HG03565 (cell line): ENCODE results near the gene TMEM161A.

Source experiments
- ATAC-seq: cut with Tn5 transposase; IDR thresholded peaks from one replicate; pipeline ENCODE4 v1.9.1; 2021; ENCODE audit warnings: mild to moderate bottlenecking, moderate library complexity; ENCODE audit not compliant: unreplicated experiment

TMEM161A gene

DNA sequence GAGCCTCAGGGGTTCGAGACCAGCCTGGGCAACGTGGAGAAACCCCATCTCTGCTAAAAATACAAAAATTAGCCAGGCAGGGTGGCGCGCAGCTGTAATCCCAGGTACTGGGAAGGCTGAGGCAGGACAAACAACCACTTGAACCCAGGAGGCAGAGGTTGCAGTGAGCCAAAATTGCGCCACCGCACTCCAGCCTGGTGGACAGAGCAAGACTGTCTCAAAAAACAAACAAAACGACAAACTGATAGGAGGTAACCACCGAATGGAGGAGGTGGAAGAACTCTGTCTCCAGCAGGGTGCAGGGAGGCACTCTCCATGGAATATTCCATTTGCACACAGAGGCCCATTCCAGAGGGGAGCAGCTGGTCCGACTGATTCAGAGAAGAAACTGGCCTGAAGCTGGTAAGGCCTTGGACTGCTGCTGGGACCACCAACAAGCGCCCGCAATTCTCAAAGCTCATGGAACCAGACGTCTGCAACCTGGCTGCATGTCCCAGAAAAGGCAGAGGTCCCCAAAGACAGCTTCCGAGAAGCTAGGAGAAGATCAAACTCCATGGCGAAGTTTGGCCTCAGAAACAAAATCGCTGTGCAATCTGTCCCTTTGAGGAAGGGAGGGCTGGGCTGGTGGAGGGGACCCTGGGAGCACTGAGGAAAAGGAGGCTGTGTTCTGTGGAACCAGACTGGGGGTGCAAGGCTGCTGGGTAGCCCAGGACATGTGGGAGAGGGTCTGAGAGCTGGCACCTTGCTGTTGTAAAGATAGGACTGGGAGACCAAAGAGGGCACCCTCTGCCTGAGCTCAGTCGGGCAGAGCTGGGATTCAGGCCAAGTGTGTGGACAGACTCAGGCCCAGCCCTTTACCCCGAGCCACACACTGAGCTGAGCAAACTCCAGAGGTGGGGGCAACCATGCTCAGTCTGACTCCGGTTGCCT lies 39.3 kb downstream of the TMEM161A start:
- ATAC-seq: no peak

DNA sequence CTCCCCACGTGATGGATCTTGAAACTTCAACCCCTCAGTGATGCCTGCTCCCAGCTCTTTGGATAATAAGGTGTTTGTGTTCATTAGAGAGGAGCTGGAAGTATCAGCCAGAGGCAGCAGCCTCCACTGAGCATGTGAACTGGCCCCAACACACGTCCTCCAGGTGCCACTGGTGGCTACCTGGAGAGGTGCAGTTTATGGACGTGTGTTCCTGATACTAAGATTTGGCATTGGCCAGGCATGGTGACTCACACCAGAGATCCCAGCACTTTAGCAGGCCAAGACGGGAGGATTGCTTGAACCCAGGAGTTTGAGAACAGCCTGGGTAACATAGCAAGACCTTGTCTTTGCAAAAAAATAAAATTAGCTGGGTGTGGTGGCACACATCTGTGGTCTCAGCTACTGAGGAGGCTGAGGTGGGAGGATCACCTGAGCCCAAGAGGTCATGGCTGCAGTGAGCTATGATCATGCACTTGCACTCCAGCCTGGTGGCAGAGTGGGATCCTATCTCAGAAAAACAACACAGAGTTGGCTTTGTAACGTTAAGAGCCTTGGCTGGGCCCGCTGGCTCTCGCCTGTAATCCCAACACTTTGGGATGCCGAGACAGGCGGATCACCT lies 40.1 kb downstream of the TMEM161A start:
- no peak for ATAC-seq

DNA sequence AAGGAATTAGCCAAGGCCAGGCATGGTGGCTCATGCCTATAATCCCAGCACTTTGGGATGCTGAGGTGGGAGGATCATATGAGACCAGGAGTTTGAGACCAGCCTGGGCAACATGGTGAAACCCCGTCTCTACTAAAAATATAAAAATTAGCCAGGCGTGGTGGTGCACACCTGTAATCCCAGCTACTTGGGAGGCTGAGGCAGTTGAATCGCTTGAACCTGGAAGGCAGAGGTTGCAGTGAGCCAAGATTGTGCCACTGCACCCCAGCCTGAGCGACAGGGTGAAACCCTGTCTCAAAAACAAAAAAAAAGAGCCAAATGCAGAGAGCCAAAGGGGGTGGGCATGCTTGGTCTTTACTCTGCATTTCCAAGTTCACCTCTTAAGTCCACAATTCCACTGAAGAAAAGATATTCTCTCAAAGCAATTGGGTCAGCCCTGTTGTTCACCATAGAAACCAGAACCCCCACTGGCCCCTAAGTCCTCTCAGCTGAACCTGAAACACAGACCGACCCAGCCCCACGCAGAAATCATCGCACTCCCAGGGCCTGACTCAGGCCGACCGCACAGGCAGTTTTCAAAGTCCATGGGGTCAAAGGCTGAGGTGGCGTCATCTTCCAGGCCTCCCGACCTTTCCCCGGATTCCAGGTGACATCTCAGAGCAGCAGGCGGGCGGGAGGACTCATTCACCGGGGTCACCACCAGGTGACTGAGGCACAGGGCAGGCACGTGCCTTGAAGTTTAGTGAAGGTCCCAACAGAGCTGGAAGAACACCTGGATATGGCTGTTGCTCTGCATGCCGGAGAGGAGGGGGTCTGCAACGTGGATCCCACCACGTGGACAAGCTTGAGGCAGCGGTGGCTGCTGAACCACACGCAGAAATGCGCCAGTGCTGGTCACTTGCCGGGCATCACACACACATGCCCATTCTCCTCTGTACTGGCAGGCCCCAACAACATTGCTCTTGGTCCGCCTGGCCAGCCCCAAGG lies 41.3 kb downstream of the TMEM161A start:
- no peak for ATAC-seq

DNA sequence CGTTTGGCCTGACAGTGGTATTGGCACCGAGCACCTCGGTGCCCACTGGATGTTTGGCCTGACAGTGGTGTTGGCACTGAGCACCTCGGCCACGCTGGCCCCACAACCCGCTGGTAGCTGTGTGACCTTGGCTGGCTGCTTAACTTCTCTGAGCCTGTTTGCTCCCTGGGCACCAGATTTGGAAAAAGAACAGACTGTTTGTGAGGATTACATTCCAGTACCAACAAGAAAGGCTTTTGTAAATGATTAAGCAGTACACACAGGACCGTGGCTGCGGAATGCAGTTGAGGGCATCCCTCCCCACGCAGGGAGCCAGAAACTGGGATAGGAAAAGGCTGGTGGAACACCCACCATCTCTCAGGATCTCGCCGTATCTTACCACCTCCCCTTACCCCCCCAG lies 42.6 kb downstream of the TMEM161A start:
- ATAC-seq: no peak

DNA sequence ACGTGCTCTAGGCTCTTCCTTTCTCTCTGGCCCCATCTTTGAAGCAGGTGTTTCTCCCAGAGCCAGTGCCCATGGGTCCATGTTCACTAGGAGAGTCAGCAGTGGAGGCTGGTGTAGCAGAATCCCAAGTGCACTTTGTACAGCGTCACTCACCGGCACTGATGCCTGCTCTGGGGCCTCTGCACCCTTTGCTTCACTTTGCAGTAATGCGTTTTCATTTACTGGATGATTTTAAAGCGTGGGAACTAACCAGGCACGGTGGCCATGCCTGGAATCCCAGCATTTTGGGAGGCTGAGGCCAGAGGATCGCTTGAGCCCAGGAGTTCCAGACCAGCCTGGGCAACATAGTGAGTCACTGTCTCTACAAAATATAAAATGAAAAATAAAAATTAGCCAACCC lies 43.8 kb downstream of the TMEM161A start:
- ATAC-seq: no peak

DNA sequence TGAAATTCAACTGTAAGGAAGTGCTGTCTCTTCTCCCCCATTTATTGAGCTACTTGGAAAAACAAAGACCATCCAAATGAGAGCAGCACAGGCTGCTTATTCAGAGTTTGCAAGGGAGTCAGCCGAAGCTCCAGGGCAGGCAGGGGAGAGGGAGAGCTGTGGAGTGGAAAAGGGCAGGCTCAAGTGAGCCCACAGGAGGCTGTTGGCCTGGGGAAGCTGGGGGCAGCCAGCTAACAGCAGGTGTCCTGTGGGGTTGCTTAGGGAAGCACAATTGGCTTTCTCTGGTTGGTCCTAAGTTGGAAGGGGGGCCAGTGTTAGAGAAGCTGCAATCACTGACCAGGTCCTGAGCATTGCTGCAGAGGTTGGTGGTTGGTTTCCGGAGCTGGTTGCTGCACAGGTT lies 50.6 kb downstream of the TMEM161A start:
- no peak for ATAC-seq

DNA sequence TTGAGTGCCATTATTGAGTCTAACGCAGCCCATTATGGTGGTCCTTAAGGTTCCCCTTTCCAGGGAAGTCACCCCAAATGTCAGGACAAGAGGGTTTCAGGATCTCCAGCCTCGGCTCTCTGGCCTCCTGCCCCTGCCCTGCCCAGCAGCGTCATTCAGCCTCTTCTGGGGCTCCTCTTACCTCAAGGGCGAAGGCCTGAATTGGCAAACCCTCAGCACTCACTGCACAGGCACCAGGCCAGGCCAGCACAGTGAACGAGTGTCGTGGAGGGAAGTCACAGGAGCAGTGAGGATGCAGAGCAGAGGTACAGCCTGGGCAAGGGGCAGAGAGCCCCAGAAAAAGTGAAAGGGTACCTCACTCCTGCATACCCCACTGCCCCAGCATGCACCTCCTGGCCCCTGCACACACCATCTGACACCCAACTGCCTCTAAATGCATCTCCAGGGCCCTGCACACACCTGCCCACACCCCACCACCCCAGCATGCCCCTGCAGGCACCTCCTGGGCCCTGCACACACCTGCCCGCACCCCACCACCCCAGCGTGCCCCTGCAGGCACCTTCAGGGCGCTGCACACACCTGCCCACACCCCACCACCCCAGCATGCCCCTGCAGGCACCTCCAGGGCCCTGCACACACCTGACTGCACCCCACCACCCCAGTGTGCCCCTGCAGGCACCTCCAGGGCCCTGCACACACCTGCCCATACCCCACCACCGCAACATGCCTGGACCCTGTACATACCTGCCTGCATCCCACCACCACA lies 54.7 kb downstream of the TMEM161A start:
- ATAC-seq: no peak

DNA sequence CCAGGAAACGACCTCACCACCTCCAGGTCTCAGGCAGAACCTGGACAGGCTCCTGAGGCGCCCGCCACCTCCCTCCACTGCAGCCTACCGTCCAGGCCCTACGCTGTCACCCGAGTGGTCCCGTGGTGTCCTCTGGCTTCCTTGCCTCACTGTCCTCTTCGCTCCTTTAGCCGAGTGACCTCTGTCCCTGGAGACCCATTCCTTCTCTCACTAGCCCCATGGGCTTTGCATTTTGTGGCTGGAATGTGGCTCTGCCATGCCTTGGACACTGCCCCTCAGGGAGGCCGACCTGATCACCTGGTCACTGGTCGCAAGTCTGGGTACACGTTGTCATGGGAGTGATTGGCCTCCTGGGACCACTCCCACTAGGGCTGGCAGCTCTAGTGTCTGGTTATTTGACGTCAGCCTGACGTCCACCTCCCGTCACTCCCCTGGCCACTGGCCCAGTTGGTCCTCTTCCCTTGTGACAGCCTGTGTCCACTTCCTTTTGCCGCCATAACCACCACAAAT lies 56.6 kb downstream of the TMEM161A start:
- ATAC-seq: no peak

DNA sequence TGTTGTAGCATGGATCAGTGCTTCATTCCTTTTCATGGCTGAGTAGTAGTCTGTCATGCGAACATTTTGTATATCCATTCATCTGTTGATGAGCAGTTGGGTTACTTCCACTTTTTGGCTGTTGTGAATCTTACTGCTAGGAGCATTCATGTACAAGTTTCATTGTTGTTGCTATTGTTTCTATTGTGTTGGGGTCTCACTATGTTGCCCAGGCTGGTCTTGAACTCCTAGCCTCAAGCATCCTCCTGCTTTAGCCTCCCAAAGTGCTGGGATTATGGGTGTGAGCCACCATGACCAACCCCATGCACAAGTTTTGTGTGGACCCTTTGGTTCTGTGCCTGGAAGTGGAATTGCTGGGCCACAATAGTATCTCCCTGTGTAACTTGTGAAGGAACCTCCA lies 58.7 kb downstream of the TMEM161A start:
- ATAC-seq: no peak

DNA sequence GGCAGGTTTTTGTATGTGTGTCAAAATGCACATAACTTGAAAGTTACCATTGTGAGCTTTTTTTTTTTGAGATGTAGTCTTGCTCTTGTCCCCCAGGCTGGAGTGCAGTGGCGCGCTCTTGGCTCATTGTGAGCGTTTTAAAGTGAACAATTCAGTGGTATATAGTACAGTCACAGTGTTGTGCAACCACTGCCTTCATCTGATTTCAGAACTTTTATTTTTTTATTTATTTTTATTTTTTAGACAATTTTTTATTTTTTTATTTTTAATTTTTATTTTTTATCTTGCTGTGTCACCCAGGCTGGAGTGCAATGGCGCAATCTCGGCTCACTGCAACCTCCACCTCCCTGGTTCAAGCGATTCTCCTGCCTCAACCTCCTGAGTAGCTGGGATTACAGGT lies 59.5 kb downstream of the TMEM161A start:
- no peak for ATAC-seq

DNA sequence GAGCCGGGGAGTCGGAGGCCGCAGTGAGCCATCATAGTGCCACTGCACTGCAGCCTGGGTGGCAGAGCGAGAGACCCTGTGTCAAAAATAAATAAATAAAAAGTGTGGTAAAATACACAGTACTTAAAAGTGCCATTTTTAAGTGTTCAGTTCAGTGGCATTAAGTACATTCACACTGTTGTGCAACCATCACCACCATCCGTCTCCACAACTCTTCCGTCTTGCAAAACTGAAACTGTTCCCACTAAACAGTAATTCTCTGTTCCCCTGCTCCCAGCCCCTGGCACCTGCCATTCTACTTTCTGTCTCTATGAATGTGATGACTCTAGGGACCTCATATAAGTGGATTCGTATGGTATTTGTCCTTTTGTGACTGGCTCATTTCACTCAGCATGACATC lies 61.2 kb downstream of the TMEM161A start:
- no peak for ATAC-seq

DNA sequence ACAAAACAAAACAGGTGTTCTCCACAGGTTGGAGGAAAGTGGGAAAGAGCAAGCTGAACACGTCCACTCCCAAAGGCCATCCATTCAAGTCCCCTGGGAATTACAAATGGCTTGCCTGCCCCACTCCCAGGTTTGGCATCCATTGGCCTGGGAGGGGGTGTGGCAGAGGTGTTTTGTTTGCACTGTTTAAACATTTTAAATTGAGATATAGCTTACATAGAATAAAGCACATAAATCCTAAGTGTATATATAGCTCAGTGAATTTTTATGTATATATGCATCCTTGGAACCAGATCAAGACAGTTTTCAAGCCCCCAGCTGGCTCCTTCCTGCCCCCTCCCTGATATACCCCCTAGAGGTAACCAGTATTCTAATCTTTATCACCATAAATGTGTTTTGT lies 61.8 kb downstream of the TMEM161A start:
- ATAC-seq: no peak

DNA sequence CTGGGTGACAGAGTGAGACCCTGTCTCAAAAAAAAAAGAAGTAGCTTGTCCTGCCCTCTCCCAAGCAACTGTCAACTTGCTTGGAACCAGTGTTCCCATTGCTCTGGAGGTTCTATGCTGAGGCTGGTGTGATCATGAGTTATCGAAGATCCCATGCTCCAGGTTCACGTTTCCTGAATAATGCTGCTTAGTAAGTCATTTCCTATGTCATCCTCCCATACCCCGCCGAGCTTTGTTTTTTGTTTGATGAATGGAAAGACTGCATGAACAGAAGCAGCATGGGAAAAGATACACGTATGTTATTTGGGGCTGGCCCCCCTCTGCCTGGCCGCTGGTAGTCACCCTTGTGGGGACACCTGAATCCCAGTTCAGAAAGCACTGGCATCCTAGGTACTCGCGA lies 63.2 kb downstream of the TMEM161A start:
- ATAC-seq: no peak

DNA sequence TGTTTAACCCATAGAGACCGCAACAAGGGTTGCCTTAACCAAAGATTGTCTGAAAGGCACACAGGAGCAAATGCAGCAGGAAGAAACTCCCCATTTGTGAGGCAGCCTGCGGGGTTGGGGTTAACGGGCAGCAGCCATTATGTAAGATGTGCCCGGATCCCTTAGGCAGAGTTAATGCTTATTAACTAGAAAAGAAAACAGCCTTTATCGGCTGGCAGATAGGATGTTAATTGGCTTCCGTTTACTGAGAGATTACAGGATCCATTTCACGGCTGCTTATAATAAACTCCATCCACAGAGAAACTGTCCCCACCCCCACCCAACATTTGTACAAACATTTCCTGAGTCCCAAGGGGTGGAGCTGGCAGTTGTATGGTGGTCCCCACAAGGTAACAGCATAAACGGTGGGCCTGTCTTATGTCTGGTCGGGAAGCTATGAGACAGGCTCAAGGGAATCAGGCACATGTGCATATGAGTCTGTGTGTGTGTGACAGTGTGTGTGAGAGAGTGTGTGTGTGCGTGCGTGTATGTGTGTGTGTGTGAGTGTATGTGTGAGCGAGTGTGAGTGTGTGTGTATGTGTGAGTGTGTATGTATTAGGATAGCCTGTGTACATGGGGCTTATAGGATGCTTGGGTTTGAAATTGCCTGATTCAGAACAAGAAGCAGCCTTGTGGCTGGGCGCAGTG lies 63.9 kb downstream of the TMEM161A start:
- ATAC-seq: no peak

DNA sequence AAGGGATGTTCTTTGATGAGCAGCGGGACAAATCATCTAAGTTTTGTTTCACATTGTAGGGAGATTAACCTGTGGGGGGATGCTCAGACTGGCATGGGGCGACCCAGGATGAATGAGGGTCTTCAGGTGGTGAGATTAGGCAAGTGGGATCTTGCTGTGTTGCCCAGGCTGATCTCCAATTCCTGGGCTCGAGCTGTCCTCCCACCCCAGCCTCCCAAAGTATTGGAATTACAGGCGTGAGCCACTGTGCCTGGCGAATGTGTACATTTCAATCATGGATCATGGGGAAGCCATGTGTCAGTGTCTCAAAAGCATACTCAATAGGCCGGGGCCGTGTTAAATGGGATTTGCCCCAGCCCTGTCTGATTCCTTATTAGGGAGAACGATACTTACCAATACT lies 66.4 kb downstream of the TMEM161A start:
- no peak for ATAC-seq
